ENCODE measurements around the gene NR6A1. TPM values are rescaled to one million over a fixed set of nuclear protein-coding genes. Genes with fewer than 3 reads are reported as not detected.

Gene NR6A1
- polyA plus RNA-seq, 1 experiment: 0.25 TPM

GRCh38 chr9:124594673-124595072, 176.4 kb downstream of the NR6A1 start:
- H3K36me3 ChIP-seq (ENCODE audit: control insufficient read depth, insufficient read depth, low read length): no peaks in the 10 kb centered on the region
- DNase-seq (ENCODE audit: low read depth): no peak
- ChIA-PET POLR2A (no interaction called here), CTCF (interaction anchor here (1.1 to 2.4 kb wide), 3 partner anchors 10 to 117 kb away, joined by 3 to 13 read pairs (median 4); no protein-coding TSS in a partner anchor)
- peaks cover 2% of the 10 kb centered on the region; the same call in 1 of the 2 replicates for H3K27me3 ChIP-seq (ENCODE audit: control insufficient read depth, insufficient read depth, low read length)
- TF ChIP-seq CTCF (IDR thresholded peaks at IDR 0.05; ENCODE audit: insufficient read depth, low read depth, low read length): no peak
- no peak overlapping the region for H3K4me3 ChIP-seq (ENCODE audit: low read depth, low read length)

- Histone ChIP-seq H3K36me3 (ENCODE audit: control insufficient read depth, insufficient read depth, low read length) (no peaks in the 10 kb centered on the region), H3K4me3 (ENCODE audit: low read depth, low read length) (no peak overlapping the region), H3K27me3 (ENCODE audit: control insufficient read depth, insufficient read depth, low read length) (peaks cover 2% of the 10 kb centered on the region; the same call in 1 of the 2 replicates)
- ChIA-PET CTCF (interaction anchor here (1.1 to 2.4 kb wide), 3 partner anchors 9 to 117 kb away, joined by 3 to 13 read pairs (median 4); no protein-coding TSS in a partner anchor), POLR2A (no interaction called here)
- no peak for DNase-seq (ENCODE audit: low read depth)
- TF ChIP-seq CTCF (IDR thresholded peaks at IDR 0.05; ENCODE audit: insufficient read depth, low read depth, low read length): no peak
These were observed 176.9 kb downstream of the NR6A1 start for GRCh38 chr9:124594225-124594624.

- no peak for TF ChIP-seq CTCF (IDR thresholded peaks at IDR 0.05; ENCODE audit: insufficient read depth, low read depth, low read length)
- Histone ChIP-seq H3K27me3 (ENCODE audit: control insufficient read depth, insufficient read depth, low read length) (peaks cover 2% of the 10 kb centered on the region; the same call in 1 of the 2 replicates), H3K36me3 (ENCODE audit: control insufficient read depth, insufficient read depth, low read length) (no peaks in the 10 kb centered on the region), H3K4me3 (ENCODE audit: low read depth, low read length) (no peak overlapping the region)
- CTCF ChIA-PET: interaction anchor here (1.4 to 2.4 kb wide), 2 partner anchors 9 to 31 kb away, joined by 3 to 13 read pairs; no protein-coding TSS in a partner anchor
- DNase-seq (ENCODE audit: low read depth): no peak
- POLR2A ChIA-PET: no interaction called here
These were observed 177.5 kb downstream of the NR6A1 start for GRCh38 chr9:124593651-124594058.

- TF ChIP-seq CTCF (IDR thresholded peaks at IDR 0.05; ENCODE audit: insufficient read depth, low read depth, low read length): no peak
- POLR2A ChIA-PET: no interaction called here
- DNase-seq (ENCODE audit: low read depth): no peak
- CTCF ChIA-PET: interaction anchor here (0.7 kb wide), 1 partner anchor 1071 kb away, joined by 3 read pairs; no protein-coding TSS in a partner anchor
- Histone ChIP-seq H3K4me3 (ENCODE audit: low read depth, low read length) (no peak overlapping the region), H3K27me3 (ENCODE audit: control insufficient read depth, insufficient read depth, low read length) (peaks cover 2% of the 10 kb centered on the region; the same call in 1 of the 2 replicates), H3K36me3 (ENCODE audit: control insufficient read depth, insufficient read depth, low read length) (no peaks in the 10 kb centered on the region)
These were observed 177.9 kb downstream of the NR6A1 start for GRCh38 chr9:124593200-124593599.

GRCh38 chr9:124590889-124591641, 180.0 kb downstream of the NR6A1 start:
- ChIA-PET POLR2A (no interaction called here), CTCF (interaction anchor here (0.7 to 1.4 kb wide), 3 partner anchors 25 to 26 kb away, joined by 3 read pairs; no protein-coding TSS in a partner anchor)
- peaks cover 2% of the 10 kb centered on the region; the same call in 1 of the 2 replicates for H3K27me3 ChIP-seq (ENCODE audit: control insufficient read depth, insufficient read depth, low read length)
- no peaks in the 10 kb centered on the region for H3K36me3 ChIP-seq (ENCODE audit: control insufficient read depth, insufficient read depth, low read length)
- no peak overlapping the region for H3K4me3 ChIP-seq (ENCODE audit: low read depth, low read length)
- no peak for TF ChIP-seq CTCF (IDR thresholded peaks at IDR 0.05; ENCODE audit: insufficient read depth, low read depth, low read length)
- DNase-seq (ENCODE audit: low read depth): no peak

Measured in BJ (cell line).